Skeletal muscle satellite cell (primary cell): ENCODE data around the gene PTPRG.

Experiments used
- H3K27me3 ChIP-seq: 2 replicates; pipeline ENCODE4 v1.7.0; 2013; ENCODE audit warnings: low read length; ENCODE audit not compliant: control insufficient read depth, insufficient read depth
- H3K36me3 ChIP-seq: 2 replicates; pipeline ENCODE4 v1.7.0; 2013; ENCODE audit warnings: mild to moderate bottlenecking, control low read depth, low read length; ENCODE audit not compliant: insufficient read depth
- H3K4me1 ChIP-seq: 2 replicates; pipeline ENCODE4 v1.7.0; 2013; ENCODE audit warnings: low read length; ENCODE audit not compliant: control insufficient read depth, insufficient read depth
- H3K4me2 ChIP-seq: 2 replicates; pipeline ENCODE4 v1.7.0; 2013; ENCODE audit warnings: mild to moderate bottlenecking, low read length
- H3K4me3 ChIP-seq: 2 replicates; pipeline ENCODE4 v1.7.0; 2013; ENCODE audit warnings: low read length
- H3K9ac ChIP-seq: 2 replicates; pipeline ENCODE4 v1.7.0; 2013; ENCODE audit warnings: mild to moderate bottlenecking, low read depth, low read length, moderate library complexity
- H3K9me3 ChIP-seq: replicated peaks from 2 replicates; pipeline ENCODE4 v1.7.0; 2013; ENCODE audit warnings: mild to moderate bottlenecking, control low read depth, low read length

Gene PTPRG

GRCh38 chr3:61780455-61781228 is 219.3 kb downstream of the PTPRG start:
- H3K9ac ChIP-seq = no peak overlapping the region
- H3K9me3 ChIP-seq = no peaks in the 10 kb centered on the region
- H3K4me3 ChIP-seq = no peak overlapping the region
- peaks cover 22% of the 10 kb centered on the region for H3K4me1 ChIP-seq
- H3K27me3 ChIP-seq = no peaks in the 10 kb centered on the region
- H3K4me2 ChIP-seq = no peak overlapping the region
- no peaks in the 10 kb centered on the region for H3K36me3 ChIP-seq

DNA sequence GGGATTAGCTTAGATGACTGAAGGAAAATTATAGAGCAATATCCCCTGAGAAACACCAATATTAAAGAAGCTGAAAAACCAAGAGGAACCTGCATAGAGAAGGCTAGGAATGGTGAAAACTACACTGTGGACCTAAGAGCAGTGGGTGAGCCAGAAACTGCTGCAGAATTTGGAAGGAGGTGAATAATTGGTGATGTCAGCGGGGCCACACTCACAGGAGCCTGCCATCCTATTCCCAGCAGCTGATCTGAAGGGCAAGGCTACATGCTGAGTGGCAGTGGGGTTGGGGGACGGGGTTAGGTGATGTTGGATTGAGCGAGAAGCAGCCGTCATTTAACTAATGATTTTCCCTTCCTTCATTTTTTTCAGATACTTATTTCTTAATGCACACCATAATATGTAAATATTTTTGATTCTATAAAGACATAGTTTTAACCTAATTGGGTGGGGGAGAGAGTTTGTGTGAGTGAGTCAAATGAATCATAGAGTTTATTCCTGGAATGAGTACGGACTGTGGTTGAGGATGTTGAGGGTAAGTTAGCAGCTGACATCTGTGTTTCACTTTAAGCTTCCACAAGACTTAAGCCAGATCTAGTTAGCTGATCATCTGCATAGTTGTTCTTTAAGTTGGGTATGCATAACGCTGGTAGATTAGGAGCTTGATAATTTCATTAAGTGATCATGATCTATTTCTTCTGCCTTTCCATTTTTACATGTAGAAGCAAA is 222.8 kb downstream of the PTPRG start:
- Histone ChIP-seq H3K27me3 (no peaks in the 10 kb centered on the region), H3K4me3 (no peak overlapping the region), H3K9ac (no peak overlapping the region), H3K4me2 (peak overlapping the region; percentile 49), H3K4me1 (peaks cover 15% of the 10 kb centered on the region), H3K9me3 (no peaks in the 10 kb centered on the region), H3K36me3 (no peaks in the 10 kb centered on the region)

- no peak overlapping the region for H3K4me3 ChIP-seq
- H3K4me1 ChIP-seq = peaks cover 9% of the 10 kb centered on the region
- H3K27me3 ChIP-seq = no peaks in the 10 kb centered on the region
- no peak overlapping the region for H3K4me2 ChIP-seq
- H3K36me3 ChIP-seq = no peaks in the 10 kb centered on the region
- no peak overlapping the region for H3K9ac ChIP-seq
- no peaks in the 10 kb centered on the region for H3K9me3 ChIP-seq
These were observed 227.5 kb downstream of the PTPRG start for GRCh38 chr3:61788623-61789507.

- Histone ChIP-seq H3K9me3 (no peaks in the 10 kb centered on the region), H3K36me3 (no peaks in the 10 kb centered on the region), H3K27me3 (no peaks in the 10 kb centered on the region), H3K4me1 (peaks cover under 1% of the 10 kb centered on the region), H3K4me2 (no peak overlapping the region), H3K4me3 (no peak overlapping the region), H3K9ac (no peak overlapping the region)
These were observed 228.5 kb downstream of the PTPRG start for GRCh38 chr3:61789861-61790260.

DNA sequence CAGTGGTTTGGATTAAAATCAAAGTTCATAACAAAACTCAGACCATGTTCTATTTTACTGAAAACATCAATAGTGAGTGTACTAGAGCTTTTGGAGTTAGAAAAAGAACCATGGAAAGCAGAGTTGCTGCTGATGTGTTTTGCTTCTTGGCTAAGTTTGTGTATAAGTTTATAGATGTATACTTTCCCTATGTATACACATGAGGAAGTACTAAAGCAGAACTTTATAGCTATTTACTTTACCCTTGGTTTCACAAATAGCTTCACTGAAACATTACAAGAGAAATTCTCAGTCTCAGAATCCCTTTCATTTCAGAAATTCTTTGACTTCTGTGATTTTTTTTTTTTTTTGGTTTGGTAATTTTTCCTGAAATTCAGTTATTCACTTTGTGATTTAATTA is 229.0 kb downstream of the PTPRG start:
- Histone ChIP-seq H3K9me3 (no peaks in the 10 kb centered on the region), H3K4me2 (no peak overlapping the region), H3K27me3 (no peaks in the 10 kb centered on the region), H3K36me3 (no peaks in the 10 kb centered on the region), H3K4me3 (no peak overlapping the region), H3K9ac (no peak overlapping the region), H3K4me1 (no peaks in the 10 kb centered on the region)

GRCh38 chr3:61793056-61793455 is 231.7 kb downstream of the PTPRG start:
- no peaks in the 10 kb centered on the region for H3K4me1 ChIP-seq
- no peaks in the 10 kb centered on the region for H3K27me3 ChIP-seq
- no peaks in the 10 kb centered on the region for H3K36me3 ChIP-seq
- no peak overlapping the region for H3K4me3 ChIP-seq
- no peak overlapping the region for H3K4me2 ChIP-seq
- H3K9me3 ChIP-seq = no peaks in the 10 kb centered on the region
- H3K9ac ChIP-seq = no peak overlapping the region

DNA sequence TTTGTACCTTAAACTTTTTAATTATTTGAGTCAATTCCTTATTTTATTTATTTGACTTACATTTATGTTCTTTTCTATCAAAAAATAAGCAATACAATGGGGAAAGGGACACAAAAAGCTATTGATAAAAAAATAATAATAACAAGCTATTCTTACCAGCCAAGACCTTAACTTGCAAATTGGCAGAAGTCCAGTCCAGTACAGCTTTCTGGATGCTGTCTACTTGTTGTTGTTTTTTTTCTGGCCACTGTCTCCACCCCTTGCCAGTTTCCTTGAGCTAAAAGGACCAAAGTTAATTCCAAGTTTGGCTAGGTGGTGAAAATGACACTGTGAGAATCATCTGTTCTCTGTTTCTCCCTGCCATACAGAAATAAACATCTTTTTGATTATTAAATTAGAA is 232.2 kb downstream of the PTPRG start:
- Histone ChIP-seq H3K4me2 (no peak overlapping the region), H3K4me1 (no peaks in the 10 kb centered on the region), H3K4me3 (no peak overlapping the region), H3K9ac (no peak overlapping the region), H3K9me3 (no peaks in the 10 kb centered on the region), H3K36me3 (no peaks in the 10 kb centered on the region), H3K27me3 (no peaks in the 10 kb centered on the region)

- Histone ChIP-seq H3K4me3 (no peak overlapping the region), H3K4me2 (no peak overlapping the region), H3K4me1 (no peaks in the 10 kb centered on the region), H3K27me3 (no peaks in the 10 kb centered on the region), H3K9ac (no peak overlapping the region), H3K9me3 (no peaks in the 10 kb centered on the region), H3K36me3 (no peaks in the 10 kb centered on the region)
These were observed 233.0 kb downstream of the PTPRG start for GRCh38 chr3:61794341-61794740.

GRCh38 chr3:61794961-61795360 is 233.6 kb downstream of the PTPRG start:
- no peaks in the 10 kb centered on the region for H3K27me3 ChIP-seq
- H3K36me3 ChIP-seq = no peaks in the 10 kb centered on the region
- no peaks in the 10 kb centered on the region for H3K4me1 ChIP-seq
- H3K4me2 ChIP-seq = no peak overlapping the region
- H3K9ac ChIP-seq = no peak overlapping the region
- H3K4me3 ChIP-seq = no peak overlapping the region
- no peaks in the 10 kb centered on the region for H3K9me3 ChIP-seq

DNA sequence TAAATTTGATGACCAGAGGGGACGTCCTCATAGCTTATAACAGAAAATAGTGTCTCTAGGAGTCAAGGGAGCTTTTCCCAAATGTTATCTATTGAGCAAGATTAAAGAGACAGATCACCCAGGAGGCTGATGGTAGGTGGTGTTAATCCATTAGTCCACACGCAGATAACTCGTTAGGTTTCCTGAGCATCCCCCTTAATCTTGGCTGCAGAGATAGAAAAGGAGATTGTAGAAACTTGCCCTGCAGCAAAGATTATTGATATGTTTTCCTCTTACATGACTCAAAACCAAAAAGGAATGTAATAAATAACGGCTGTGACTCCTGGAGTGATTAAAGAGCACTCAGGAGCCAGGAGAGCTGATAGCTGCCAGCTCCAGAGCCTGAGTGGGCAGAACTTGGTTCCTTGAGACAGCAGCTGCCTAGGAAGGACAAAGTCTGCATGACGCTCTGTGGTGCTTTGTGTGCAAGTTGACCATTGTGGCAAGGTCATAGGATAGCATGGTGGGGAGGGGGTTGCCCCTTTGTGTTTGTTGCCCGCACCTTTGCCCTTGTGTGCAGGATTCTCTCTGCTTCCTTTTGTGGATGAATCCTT is 234.8 kb downstream of the PTPRG start:
- H3K36me3 ChIP-seq = no peaks in the 10 kb centered on the region
- H3K4me1 ChIP-seq = no peaks in the 10 kb centered on the region

GRCh38 chr3:61796911-61797310 is 235.5 kb downstream of the PTPRG start:
- no peaks in the 10 kb centered on the region for H3K9me3 ChIP-seq
- no peaks in the 10 kb centered on the region for H3K36me3 ChIP-seq
- H3K27me3 ChIP-seq = no peaks in the 10 kb centered on the region
- no peak overlapping the region for H3K4me3 ChIP-seq
- H3K9ac ChIP-seq = no peak overlapping the region
- no peak overlapping the region for H3K4me2 ChIP-seq
- no peaks in the 10 kb centered on the region for H3K4me1 ChIP-seq

More for the DNA sequence above, 234.8 kb downstream of the PTPRG start:
- no peaks in the 10 kb centered on the region for H3K9me3 ChIP-seq
- no peak overlapping the region for H3K4me3 ChIP-seq
- no peak overlapping the region for H3K9ac ChIP-seq
- no peak overlapping the region for H3K4me2 ChIP-seq
- no peaks in the 10 kb centered on the region for H3K27me3 ChIP-seq
